C1 segment of cervical spinal cord (tissue), 14 donors: ENCODE measurements around the gene SLC6A16.
"Not testable (repeated sequence)": the region's sequence is repeated elsewhere in the genome, so short reads cannot be mapped to it uniquely, and the experiment has no call there.

Experiments
- DNase-seq, 14 donors: peaks; one replicate each; lab custom pipeline; 2025; lab: John Stamatoyannopoulos, UW

The SLC6A16 gene

GRCh38 chr19:49324801-49325576, at the start of gene SLC6A16:
Gene SLC6A16, minus strand, starts transcription at chr19:49325191. Its CDS starts 13,844 bp downstream, at chr19:49311347.
- DNase-seq = no peak

DNA sequence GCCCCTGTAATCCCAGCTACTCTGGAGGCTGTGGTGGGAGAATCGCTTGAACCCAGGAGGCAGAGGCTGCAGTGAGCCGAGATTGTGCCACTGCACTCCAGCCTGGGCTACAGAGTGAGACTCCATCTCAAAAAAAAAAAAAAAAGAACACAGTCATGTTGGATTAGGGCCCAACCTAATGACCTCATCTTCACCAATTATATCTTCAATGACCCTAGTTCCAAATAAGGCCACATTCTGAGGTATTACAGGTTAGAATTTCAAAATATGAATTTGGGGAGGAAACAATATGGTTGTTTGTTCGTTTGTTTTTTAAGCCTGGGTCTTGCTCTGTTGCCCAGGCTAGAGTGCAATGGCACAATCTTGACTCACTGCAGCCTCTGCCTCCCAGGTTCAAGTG, 48.2 kb upstream of the SLC6A16 start:
- not testable (repeated sequence) for DNase-seq

DNA sequence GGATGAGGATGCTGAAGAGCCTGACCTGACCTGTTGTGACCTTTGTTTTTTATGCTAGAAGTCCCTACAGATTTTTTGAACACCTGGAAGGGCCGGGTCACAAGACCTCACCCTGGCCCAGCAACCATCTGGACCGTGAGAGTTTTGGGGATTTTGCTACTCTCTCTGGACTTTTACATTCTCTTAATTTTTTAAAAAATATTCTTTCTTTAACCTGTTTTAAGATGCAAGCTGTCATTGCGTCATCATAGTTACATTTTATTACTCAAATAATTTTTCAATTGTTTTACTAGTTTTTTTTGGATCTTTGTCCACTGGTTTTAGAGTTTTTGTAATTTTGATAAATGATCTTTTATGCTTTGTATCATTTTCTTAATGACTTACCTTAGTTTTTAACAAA, 46.2 kb upstream of the SLC6A16 start:
- no peak for DNase-seq

GRCh38 chr19:49368711-49369358, 43.8 kb upstream of the SLC6A16 start:
- no peak for DNase-seq

- no peak for DNase-seq
Measured at GRCh38 chr19:49366110-49366509, 41.1 kb upstream of the SLC6A16 start.

DNA sequence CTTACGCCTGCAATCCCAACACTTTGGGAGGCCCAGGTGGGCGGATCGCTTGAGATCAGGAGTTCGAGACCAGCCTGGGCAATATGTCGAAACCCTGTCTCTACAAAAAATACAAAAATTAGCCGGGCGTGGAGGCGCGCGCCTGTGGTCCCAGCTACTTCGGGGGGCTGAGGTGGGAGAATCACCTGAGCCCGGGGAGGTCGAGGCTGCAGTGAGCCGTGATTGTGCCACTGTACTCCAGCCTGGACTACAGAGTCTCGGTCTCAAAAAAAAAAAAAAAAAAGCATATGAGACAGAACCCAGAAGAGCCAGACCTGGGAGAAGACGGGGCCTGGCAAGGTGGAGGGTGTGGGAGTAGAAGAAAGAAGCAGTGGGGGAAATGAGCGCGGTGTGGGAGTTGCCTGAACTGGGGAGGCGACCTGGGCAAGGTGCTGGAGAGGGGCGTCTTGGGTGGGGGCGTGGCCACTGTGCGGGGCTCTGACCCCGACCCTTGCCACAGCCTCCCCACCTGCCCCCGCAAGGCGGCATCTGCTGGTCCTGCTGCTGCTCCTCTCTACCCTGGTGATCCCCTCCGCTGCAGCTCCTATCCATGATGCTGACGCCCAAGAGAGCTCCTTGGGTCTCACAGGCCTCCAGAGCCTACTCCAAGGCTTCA, 39.2 kb upstream of the SLC6A16 start:
- no peak for DNase-seq

DNA sequence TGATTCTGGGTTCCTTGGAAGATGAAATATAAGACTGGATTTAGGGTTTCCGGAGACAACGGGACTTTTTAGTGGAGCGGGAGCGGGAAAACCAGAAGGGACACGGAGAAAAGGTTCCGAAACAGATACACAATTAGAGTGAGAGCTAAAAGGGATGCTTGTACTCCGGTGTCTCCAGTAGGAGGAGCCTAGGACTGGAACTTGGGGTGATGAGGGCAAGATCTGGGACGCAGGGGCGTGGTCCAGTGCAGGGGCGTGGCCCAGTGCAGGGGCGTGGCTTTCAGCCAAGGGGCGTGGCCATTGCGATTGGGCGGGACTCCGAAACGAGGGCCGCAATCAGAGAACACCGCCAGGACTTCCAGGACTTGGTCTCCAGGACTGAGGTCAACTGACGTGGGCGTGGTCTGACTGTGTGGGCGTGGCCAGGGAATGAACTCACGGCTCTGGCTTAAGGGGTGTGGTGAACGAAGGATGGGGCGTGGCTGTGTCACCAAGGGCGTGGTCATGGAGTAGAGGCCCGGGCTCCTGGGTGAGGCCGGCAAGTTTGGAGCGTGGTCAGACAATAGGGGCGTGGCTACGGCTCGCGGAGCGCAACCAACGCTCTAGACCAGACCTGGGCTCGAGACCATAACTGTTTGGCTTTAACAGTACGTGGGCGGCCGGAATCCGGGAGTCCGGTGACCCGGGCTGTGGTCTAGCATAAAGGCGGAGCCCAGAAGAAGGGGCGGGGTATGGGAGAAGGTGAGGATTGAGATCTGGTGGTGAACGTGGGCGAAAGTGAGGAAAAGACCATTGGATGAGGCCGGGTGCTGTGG, 38.5 kb upstream of the SLC6A16 start, which contains the start of gene DKKL1:
DKKL1 (plus strand) TSS at position 610 of the 815 bp plus-strand sequence; CDS start at position 732, 122 bp downstream.
- peak in 9 of 14 donors; percentile 18 to 59 (median 40) for DNase-seq

- DNase-seq = no peak
Measured at GRCh38 chr19:49362929-49363267, 37.9 kb upstream of the SLC6A16 start.

DNA sequence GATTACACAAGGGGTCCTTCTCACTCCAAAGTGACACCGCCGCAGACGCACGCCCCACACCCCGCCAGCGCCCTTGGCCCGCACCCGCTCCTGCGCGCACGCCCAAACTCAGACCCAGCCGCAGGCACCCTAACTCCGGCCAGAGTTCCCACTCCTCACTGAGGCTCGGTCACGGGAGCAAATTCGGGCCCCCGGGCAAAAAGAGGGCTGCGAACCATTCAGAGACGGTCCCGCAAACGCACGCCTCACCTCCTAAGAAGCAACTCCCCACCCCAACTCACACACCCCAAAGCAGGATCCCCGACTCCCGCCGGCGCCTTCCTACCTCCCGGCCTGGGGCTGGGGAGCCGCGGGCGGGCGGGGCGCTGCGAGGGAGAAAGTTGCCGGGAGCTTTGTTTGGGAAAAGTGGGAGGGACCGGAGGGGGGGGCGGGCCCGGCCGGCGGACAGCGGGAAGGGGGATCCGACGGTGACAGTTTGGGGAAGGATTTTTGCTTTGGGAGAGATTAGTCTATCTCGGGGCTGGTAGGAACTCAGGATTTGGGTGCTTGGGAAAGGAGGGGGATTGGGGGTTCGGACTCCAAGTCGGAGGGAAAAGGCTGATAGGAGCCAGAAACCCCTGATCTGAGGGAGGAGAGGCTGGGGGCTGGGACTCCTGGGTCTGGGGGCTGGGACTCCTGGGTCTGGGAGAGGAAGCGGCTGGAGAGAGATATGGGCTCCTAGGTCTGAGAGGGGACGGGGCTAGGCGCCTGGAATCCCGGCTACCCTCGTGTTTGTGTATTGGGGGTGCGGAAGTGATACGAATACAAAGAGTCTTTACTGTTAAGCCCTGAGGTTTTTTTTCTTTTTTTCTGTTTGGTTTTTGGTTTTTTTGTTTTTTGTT, 37.3 kb upstream of the SLC6A16 start, which contains the start of gene TEAD2:
TEAD2 (minus strand) TSS at position 369 of the 881 bp plus-strand sequence. CDS start 2,341 bp downstream, outside the sequence.
- DNase-seq = peak in 3 of 14 donors; percentile 7 to 19 (median 10)

- DNase-seq = peak in 2 of 14 donors; percentile 26 to 40
Measured at GRCh38 chr19:49361438-49362047, 36.6 kb upstream of the SLC6A16 start.

GRCh38 chr19:49359851-49360820, 35.1 kb upstream of the SLC6A16 start:
- no peak for DNase-seq

DNA sequence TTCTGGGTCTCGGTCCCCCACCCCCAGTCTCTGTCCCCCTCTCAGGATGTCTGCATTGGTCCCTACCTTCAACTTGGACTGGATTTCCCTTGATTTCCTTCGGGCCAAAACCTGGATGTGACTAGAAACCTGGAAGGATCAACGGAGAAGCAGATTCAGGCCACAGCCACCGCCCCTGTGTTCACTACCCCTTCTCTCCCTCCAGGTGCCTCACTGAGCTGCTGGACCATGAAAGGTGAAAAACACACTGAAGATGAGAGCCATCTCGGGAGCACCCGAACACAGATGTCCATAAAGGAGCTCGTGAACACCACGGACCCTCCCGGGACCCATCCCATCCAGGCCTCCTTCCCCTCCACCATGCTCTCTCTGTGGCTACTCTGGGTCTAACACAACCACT, 32.2 kb upstream of the SLC6A16 start:
- DNase-seq = no peak

DNA sequence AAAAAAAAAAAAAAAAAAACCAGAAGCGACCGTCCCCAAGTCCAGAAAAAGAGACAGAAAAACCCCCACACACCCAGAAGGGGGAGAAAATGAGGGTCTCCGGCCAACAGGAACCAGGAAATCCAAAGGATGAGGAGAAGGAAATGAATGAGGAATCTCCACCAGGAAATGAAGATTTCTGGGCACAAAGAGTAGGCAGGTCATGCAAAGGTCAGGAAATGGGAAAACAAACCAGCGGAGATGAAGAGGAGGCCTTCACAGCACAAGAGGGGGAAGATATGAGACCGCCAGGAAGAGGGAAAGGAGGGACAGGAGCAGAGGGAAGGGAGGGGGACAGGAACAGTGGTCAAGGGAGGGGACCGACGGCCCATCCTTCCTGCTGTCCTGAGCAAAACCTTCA, 31.4 kb upstream of the SLC6A16 start:
- no peak for DNase-seq

DNA sequence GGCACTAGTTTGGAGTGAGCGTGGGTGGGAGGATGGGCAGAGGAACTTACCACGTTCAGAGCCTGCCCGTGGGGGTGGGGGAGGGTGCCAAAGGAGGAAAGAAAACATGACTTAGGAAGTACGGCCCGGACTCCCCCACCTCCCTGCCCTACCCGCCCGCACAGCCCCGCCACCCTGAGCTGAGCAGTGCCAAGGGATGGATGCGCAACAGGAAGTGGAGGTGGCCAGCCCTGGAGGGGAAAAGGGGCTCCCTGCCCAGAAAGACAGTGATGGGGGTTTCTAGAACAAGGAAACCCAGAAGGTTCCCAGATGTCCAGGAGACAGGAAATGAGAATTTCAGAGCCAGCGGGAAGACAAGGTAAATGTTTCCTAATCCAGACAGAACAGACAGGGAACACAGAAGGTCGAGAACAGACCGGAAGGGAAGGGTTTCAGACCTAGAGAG, 30.9 kb upstream of the SLC6A16 start:
- no peak for DNase-seq

DNA sequence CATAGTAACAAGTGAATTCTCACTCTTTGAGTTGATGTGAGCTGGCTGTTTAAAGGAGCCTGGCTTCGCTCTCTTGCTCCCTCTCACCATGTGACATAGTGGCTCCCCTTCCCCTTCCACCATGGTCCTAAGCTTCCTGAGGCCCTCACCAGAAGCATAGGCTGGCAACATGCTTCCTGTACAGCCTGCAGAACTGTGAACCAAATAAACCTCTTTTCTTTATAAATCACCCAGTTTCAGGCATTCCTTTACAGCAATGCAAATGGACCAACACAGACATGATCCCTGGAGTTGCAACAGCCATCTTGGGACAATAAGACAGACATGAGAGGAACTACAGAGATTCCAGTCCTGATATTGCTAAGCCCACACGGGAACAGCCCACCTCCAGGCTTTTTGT, 24.6 kb upstream of the SLC6A16 start:
- no peak for DNase-seq

- DNase-seq = no peak
Measured at GRCh38 chr19:49348305-49349189, 23.6 kb upstream of the SLC6A16 start.

DNA sequence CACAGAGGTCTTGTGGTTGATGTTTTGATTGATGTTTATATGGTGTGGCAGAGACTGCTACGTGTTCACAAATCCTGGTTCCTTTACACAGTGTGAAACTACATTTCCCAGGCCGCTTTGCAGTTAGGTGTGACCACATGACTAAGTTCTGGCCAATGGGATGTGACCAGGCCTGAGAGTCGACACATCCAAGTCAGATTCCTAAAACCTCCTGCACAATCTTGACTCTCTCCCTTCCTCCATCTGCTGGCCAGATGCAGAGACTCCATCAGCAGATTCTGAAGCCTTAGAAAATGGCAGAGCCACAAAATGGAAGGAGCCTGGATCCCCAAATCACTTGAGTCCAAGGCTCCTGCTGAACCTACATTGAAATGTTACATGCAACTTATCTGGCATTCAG, 22.8 kb upstream of the SLC6A16 start:
- no peak for DNase-seq

DNA sequence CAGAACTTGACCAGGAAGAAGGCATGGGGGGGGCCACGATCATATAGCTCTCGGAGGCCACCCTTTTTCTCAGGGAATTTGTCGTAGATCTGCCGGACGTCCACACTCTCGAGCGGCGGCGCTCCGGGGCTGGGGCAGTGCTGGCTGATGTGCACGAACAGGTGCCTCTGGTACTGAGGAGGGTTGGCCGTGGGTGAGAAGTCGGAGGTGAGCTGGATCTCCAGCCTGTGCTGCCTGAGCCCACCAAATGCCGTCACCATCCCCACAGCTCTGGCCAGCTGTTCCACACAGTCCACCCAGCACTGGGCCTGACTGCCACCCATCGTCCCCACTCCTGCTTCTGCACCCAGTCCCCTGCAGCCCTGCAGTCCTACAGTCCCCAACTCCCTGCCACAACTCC, 22.2 kb upstream of the SLC6A16 start:
- no peak for DNase-seq
